Iris pigment epithelial cell (primary cell): ENCODE measurements around the gene LRBA.
"Not testable (repeated sequence)": the region's sequence is repeated elsewhere in the genome, so short reads cannot be mapped to it uniquely, and the experiment has no call there.

Experiments used
- DNase-seq: peaks from one replicate; pipeline ENCODE4 v3.0.0-alpha.2; 2011; ENCODE audit warnings: low read depth

LRBA gene

DNA sequence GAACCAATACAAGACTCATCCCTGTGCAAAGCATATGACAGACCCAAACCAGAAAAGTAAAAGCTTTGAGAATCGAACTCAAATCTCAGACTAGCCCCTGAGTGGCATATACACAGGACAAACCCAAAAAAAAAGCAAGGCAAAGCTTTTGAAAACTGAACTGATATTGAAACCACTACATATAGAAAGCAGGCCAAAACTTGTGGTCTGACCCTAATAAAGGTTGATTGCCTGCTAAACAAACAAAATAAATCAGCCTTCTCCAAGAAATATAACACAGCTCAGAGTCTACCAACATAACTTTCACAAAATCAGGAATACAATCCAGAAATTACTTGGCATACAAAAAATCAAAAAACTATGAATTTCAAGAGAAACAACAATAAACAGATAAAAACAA lies 40.3 kb downstream of the LRBA start:
- no peak for DNase-seq

- DNase-seq = no peak
Observed at GRCh38 chr4:150974252-150974640, 40.8 kb downstream of the LRBA start.

DNA sequence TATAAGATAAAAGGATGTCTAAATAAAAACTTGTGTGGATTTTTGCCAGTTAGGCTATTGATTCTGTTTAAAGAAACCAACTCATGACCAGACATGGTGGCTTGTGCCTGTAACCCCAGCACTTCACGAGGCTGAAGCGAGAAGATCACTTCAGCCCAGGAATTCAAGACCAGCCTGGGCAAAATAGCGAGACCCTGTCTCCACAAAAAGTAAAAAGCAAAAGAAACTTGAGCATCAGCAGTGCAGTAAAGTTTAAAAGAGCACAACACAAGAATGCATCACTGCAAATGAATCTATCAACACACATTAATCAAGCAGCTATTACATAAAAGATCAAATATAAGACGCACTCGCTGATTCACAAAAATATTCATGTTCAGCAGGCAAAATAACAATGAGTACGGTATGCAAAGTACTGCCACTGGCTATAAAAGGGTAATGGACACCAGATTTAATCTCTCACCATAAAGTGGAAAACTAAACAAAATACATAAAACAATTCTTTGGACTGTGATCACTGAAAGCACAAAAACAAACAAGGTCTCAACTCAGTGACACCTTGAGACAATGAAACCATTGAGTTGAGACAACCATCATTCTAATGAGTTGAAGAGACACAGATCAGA lies 41.3 kb downstream of the LRBA start:
- no peak for DNase-seq

GRCh38 chr4:150972592-150972991 lies 42.5 kb downstream of the LRBA start:
- peak; percentile 67 for DNase-seq

GRCh38 chr4:150971901-150972300 lies 43.2 kb downstream of the LRBA start:
- DNase-seq = no peak

DNA sequence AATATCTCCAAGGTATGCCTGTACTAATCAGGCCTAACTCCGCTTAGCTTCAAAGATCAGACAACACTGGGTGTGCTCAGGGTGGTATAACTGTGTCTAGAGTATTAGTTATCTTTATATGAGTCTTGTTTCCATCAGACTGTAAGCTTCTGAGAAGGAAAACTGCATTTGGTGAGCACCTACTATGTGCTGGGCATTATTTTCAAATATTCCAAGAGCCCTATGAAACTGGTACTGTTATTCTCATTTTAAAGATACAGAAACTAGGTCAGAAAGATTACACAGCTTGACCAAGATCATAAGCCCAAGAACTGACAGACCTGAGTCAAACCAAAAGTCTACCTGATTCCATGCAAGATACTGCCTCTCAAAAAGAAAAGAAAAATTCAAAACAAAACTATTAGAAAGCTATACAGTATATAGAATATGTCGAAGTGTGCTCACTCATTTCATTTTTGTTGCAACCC lies 44.4 kb downstream of the LRBA start:
- no peak for DNase-seq

DNA sequence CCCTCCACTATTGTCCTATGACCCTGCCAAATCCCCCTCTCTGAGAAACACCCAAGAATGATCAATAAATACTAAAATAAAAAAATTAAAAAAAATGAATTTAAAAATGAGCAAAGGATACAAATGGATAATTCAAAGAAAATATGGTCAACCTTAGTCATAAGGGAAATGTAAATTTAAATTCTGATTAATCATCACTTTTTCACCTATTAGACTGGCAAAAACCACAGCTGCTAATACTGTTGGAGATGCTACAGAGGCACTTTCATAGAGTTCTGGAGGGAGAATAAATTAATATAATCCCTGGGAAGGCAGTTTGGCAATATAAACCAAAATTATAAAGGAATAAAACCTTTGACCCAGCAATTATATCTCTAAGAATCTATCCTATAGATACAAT lies 50.3 kb downstream of the LRBA start:
- DNase-seq = no peak

DNA sequence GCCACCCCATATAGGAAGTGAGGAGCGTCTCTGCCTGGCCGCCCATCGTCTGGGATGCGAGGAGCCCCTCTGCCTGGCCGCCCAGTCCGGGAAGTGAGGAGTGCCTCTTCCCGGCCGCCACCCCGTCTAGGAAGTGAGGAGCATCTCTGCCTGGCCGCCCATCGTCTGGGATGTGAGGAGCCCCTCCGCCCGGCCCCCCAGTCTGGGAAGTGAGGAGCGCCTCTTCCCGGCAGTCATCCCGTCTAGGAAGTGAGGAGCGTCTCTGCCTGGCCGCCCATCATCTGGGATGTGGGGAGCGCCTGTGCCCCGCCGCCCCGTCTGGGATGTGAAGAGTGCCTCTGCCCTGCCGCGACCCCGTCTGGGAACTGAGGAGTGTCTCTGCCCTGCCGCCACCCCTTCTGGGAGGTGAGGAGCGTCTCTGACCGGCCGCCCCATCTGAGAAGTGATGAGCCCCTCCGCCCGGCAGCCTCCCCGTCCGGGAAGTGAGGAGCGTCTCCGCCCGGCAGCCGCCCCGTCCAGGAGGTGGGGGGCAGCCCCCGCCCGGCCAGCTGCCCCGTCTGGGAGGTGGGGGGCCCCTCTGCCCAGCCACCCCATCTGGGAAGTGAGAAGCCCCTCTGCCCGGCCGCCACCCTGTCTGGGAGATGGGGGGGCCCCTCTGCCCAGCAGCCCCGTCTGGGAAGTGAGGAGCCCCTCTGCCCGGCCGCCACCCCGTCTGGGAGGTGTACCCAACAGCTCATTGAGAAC lies 51.3 kb downstream of the LRBA start:
- not testable (repeated sequence) for DNase-seq

DNA sequence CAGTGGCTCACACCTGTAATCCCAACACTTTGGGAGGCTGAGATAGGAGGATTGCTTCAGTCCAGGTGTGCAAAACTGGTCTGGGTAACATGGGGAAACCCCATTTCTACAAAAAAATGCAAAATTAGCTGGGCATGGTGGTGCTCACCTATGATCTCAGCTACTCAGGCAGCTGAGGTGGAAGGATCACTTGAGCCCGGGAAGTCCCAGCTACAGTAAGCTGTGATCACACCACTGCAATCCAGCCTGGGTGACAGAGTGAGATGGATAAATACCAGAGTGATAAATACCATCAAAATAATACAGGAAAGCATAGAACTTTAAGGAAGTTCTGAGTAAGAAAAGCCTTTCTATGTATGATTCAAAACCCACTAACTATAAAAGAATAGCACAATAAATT lies 52.8 kb downstream of the LRBA start:
- peak; percentile 30 for DNase-seq

DNA sequence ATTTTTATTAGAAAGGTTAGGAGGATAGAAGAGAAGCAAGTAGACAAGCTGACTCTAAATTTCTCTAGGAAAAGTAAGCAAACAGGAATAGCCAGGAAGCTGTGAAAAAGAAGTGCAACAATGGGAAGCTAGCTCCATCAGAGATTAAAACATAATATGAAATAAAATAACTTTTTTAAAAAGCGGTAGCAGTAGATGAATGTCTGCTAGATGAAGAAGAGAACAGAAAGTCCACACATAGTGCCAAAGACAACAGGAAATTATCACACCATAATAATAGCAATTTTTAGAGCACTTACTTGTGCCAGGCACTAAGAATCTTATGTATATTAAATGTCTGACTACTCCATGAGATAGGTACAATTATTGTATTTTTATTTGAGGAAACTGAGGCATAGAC lies 53.5 kb downstream of the LRBA start:
- DNase-seq = no peak

DNA sequence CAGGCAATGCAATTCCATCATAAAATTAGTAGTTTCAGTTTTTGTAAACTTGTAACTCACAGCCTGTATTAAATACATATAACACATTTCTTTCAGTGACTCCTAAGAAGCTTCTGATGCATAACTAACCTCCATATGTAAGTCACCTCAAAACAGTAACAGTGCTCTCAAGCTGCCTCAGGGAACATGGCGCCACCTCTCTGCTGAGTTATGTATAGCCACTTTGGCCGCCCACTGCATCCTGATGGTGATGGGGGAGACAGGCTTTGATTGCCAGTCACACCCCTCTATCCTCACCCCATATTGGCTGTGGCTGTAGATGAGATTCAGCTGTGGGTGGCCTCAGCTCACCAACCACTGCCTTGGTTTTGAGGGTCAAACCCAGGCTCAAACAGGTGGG lies 54.3 kb downstream of the LRBA start:
- DNase-seq = peak; percentile 62

DNA sequence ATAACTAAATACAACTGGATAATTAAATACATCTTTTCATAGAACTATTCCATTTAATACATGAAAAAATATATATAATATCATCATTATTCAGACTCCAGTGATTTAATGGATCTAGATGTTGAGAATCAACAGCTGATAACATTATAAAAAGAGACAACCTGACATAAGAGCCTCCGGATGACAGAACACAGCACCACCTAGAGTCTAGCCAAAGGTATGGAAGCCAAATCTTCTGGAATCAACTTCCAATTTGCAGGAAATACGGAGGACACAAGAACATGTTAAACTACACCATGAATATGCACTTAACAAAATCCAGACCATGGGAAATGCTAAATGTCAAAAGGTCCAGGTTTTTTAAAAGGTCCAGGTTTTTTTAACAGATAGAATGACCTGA lies 55.0 kb downstream of the LRBA start:
- DNase-seq = peak; percentile 60

GRCh38 chr4:150957981-150958380 lies 57.1 kb downstream of the LRBA start:
- DNase-seq = not testable (repeated sequence)

- not testable (repeated sequence) for DNase-seq
Observed at GRCh38 chr4:150957095-150957494, 58.0 kb downstream of the LRBA start.

DNA sequence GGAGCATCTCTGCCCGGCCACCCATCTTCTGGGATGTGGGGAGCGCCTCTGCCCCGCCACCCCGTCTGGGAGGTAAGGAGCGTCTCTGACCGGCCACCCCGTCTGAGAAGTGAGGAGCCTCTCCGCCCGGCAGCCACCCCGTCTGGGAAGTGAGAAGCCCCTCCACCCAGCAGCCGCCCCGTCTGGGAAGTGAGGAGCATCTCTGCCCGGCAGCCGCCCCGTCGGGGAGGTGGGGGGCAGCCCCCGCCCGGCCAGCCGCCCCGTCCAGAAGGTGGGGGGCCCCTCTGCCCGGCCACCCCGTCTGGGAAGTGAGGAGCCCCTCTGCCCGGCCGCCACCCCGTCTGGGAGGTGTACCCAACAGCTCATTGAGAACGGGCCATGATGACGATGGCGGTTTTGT lies 61.2 kb downstream of the LRBA start:
- DNase-seq = not testable (repeated sequence)

- DNase-seq = no peak
Observed at GRCh38 chr4:150952167-150952845, 62.8 kb downstream of the LRBA start.

GRCh38 chr4:150950657-150951288 lies 64.3 kb downstream of the LRBA start:
- DNase-seq = peak; percentile 28

- no peak for DNase-seq
Observed at GRCh38 chr4:150949943-150950342, 65.1 kb downstream of the LRBA start.

GRCh38 chr4:150949342-150949741 lies 65.7 kb downstream of the LRBA start:
- DNase-seq = no peak

GRCh38 chr4:150948710-150949109 lies 66.4 kb downstream of the LRBA start:
- no peak for DNase-seq

GRCh38 chr4:150948074-150948473 lies 67.0 kb downstream of the LRBA start:
- DNase-seq = no peak

DNA sequence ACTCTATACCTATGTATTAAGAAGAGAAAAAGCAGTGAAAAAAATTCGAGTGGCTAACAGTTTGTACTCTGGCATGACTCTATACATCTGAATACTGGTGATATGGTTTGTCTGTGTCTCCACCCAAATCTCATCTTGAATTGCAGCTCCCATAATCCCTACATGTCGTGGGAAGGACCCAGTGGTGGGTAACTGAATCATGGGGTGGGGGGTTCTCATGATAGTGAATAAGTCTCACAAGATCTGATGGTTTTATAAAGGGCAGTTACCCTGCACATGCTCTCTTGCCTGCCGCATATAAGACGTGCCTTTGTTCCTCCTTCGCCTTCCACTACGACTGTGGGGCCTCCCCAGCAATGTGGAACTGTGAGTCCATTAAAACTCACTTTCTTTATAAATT lies 70.4 kb downstream of the LRBA start:
- DNase-seq = no peak

GRCh38 chr4:150943818-150944217 lies 71.3 kb downstream of the LRBA start:
- peak; percentile 8 for DNase-seq
